ENCODE results near the gene LAPTM5. TPM values are rescaled to one million over a fixed set of nuclear protein-coding genes. Genes with fewer than 3 reads are reported as not detected.

The LAPTM5 gene
- total and polyA plus RNA-seq, 10 of the 15 experiments (the other 5 are each of a cell fraction or from before 2014, with no cell fraction given) = 24.1 to 1,034 (median 687) TPM

- TF ChIP-seq JUND (IDR thresholded peaks at IDR 0.05; ENCODE audit: low read depth, low read length) (no peak), POLR2AphosphoS5 (IDR thresholded peaks at IDR 0.05; ENCODE audit: low read length) (no peak), EED (IDR thresholded peaks at IDR 0.05; ENCODE audit: low read depth) (no peak), SMC3 (IDR thresholded peaks at IDR 0.05; ENCODE audit: borderline replicate concordance, low read length) (no peak), RCOR1 (conservative IDR thresholded peaks at IDR 0.05; ENCODE audit: low read depth, low read length) (no peak), MTA3 (IDR thresholded peaks at IDR 0.05; ENCODE audit: borderline replicate concordance, low read length) (no peak), RELA (IDR thresholded peaks at IDR 0.05; ENCODE audit: borderline replicate concordance, partially characterized antibody) (no peak)
Observed at GRCh38 chr1:30692948-30693301, 64.6 kb downstream of the LAPTM5 start (continued).

DNA sequence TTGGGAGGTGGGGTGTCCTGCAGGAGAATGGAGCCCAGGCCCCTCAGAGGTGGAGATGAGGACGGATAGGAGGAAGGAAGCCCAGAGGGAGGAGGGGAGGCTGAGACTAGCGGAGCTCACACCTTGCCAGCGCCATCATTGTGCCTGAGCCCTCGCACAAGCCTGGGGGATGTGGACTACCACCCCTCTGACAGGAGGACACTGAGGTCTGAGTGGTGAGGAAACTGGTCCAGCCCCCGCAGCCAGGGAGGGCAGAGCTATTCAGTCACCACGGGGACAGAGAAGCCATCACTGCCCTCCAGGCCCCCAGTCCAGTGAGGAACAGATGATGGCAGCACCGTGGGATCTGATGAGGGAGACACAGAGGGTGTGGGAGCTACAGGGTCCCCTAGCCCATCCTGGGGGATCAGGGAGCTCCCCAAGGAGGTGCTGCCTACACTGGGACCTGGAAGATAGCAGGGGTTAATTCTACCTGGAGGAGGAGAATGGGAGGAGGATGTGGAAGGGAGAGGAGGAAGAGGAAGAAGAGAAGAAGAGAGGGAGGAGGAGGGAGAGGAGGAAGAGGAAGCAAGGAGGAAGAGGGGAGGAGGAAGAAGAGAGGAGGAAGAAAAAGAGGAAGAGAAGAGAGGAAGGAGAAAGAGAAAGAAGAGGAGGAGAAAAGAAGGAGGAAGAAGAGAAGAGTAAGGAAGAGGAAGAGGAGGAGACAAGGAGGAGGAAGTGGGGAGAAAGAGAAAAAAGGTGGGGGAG lies 65.2 kb downstream of the LAPTM5 start:
- WGBS (ENCODE audit: insufficient coverage, insufficient replicate concordance, low lambda C conversion rate, missing lambda C conversion rate) = 14% methylated on average over 7 of the region's 7 CpGs
- in situ Hi-C loops (cut with MboI) = no loop called here
- no peak for DNase-seq (ENCODE audit: low read depth, low spot score)
- Histone ChIP-seq H3K9me3 (replicated peaks; ENCODE audit: control insufficient read depth, insufficient read depth, low read length) (no peaks in the 10 kb centered on the region), H3K4me1 (ENCODE audit: control insufficient read depth, insufficient read depth, low read length) (no peaks in the 10 kb centered on the region), H3K79me2 (ENCODE audit: control insufficient read depth, insufficient read depth, low read length) (no peaks in the 10 kb centered on the region), H3K4me2 (ENCODE audit: control insufficient read depth, insufficient read depth) (no peak overlapping the region), H3K4me3 (no peak overlapping the region), H4K20me1 (ENCODE audit: control insufficient read depth, insufficient read depth) (no peaks in the 10 kb centered on the region), H3K27ac (ENCODE audit: control insufficient read depth, insufficient read depth) (no peak overlapping the region), H2AFZ (ENCODE audit: control insufficient read depth, low read depth, low read length) (no peak overlapping the region), H3K27me3 (replicated peaks in 1 of 2; ENCODE audit: control insufficient read depth in 2 of 2, insufficient read depth in 2 of 2, low read length in 1 of 2) (peaks cover 0 to 4% of the 10 kb centered on the region in 2 experiments; a peak in 3 of 4 replicates), H3K36me3 (ENCODE audit: control insufficient read depth in 2 of 2, insufficient read depth in 2 of 2, low read length in 1 of 2) (no peaks in the 10 kb centered on the region), H3K9ac (ENCODE audit: control insufficient read depth, insufficient read depth, low read length) (no peak overlapping the region)
- FAIRE-seq = no peak
- RAD21 ChIA-PET (ENCODE audit: unreplicated experiment) = no interaction called here
- intact Hi-C loops (cut with micrococcal nuclease; ENCODE audit: unreplicated experiment) = no loop called here
- POLR2A ChIA-PET = no interaction called here
- SMC1A ChIA-PET (ENCODE audit: uncharacterized antibody, unreplicated experiment) = no interaction called here
- no peak for ATAC-seq
- no TSS peak for BruUV-seq (replicated peaks)
- TF ChIP-seq HDGF (IDR thresholded peaks at IDR 0.05) (no peak), ZSCAN29 (IDR thresholded peaks at IDR 0.05) (no peak), KAT2A (conservative IDR thresholded peaks at IDR 0.05; ENCODE audit: control insufficient read depth, low read depth, low read length) (no peak), JUND (IDR thresholded peaks at IDR 0.05; ENCODE audit: low read depth, low read length) (no peak), CHD1 (IDR thresholded peaks at IDR 0.05; ENCODE audit: low read depth, low read length) (no peak)
- TF ChIP-seq, protein P1, sequence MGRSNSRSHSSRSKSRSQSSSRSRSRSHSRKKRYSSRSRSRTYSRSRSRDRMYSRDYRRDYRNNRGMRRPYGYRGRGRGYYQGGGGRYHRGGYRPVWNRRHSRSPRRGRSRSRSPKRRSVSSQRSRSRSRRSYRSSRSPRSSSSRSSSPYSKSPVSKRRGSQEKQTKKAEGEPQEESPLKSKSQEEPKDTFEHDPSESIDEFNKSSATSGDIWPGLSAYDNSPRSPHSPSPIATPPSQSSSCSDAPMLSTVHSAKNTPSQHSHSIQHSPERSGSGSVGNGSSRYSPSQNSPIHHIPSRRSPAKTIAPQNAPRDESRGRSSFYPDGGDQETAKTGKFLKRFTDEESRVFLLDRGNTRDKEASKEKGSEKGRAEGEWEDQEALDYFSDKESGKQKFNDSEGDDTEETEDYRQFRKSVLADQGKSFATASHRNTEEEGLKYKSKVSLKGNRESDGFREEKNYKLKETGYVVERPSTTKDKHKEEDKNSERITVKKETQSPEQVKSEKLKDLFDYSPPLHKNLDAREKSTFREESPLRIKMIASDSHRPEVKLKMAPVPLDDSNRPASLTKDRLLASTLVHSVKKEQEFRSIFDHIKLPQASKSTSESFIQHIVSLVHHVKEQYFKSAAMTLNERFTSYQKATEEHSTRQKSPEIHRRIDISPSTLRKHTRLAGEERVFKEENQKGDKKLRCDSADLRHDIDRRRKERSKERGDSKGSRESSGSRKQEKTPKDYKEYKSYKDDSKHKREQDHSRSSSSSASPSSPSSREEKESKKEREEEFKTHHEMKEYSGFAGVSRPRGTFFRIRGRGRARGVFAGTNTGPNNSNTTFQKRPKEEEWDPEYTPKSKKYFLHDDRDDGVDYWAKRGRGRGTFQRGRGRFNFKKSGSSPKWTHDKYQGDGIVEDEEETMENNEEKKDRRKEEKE (IDR thresholded peaks at IDR 0.05) = no peak
- CTCF ChIA-PET = no interaction called here

Data from GM12878 (cell line).